SK-N-SH (cell line): ENCODE measurements around the gene CCDC34. TPM values are rescaled to one million over a fixed set of nuclear protein-coding genes. Genes with fewer than 3 reads are reported as not detected.
"Not testable (repeated sequence)": the region's sequence is repeated elsewhere in the genome, so short reads cannot be mapped to it uniquely, and the experiment has no call there.

ENCODE experiments used
- CTCF ChIA-PET: fragments of 300-600, 350-600 bp; formaldehyde crosslinking; extraction: SDS; loops from one replicate; lab custom pipeline; 2021; lab: Yijun Ruan, JAX
- POLR2A ChIA-PET: fragments of 350-600 bp; sonication (Branson Sonifier 250); formaldehyde crosslinking; extraction: SDS; loops from one replicate; lab custom pipeline; 2020; ENCODE audit warnings: antibody characterized with exemption, inconsistent platforms; lab: Yijun Ruan, JAX
- DNase-seq: peaks from one replicate; pipeline ENCODE4 v3.0.0; 2012
- H2AFZ ChIP-seq: fragments of 200-600 bp; sonication (generic); 2 replicates; pipeline ENCODE4 v1.8.1; 2016; ENCODE audit warnings: antibody characterized with exemption, mild to moderate bottlenecking, low read depth
- H3F3A ChIP-seq: fragments of 200-600 bp; sonication (generic); replicated peaks from 2 replicates; pipeline ENCODE3; 2016; ENCODE audit warnings: antibody characterized with exemption, mild to moderate bottlenecking; ENCODE audit not compliant: insufficient read depth
- H3K27ac ChIP-seq, 2 experiments: fragments of 200-500 bp in 1 of 2; fragments of 200-600 bp in 1 of 2; sonication (Bioruptor generic) in 1 of 2; sonication (generic), shearing (Covaris generic) in 1 of 2; 2 replicates each; pipeline versions ENCODE4 v1.5.1 to v1.6.1; 2014 to 2016; ENCODE audit warnings: low read depth in 2 of 2, inconsistent platforms in 1 of 2, low read length in 1 of 2, mild to moderate bottlenecking in 1 of 2, mixed read lengths in 1 of 2
- H3K27me3 ChIP-seq: fragments of 200-600 bp; sonication (generic), shearing (Covaris generic); 2 replicates; pipeline ENCODE4 v1.6.1; 2016; ENCODE audit warnings: mixed run types; ENCODE audit not compliant: insufficient read depth
- H3K36me3 ChIP-seq, 2 experiments: fragments of 200-500 bp in 1 of 2; fragments of 200-600 bp in 1 of 2; sonication (Bioruptor generic) in 1 of 2; sonication (generic) in 1 of 2; replicated peaks in 1 of 2; 2 replicates each; pipeline versions ENCODE3 to v1.5.1; 2014 to 2016; ENCODE audit warnings: low read length in 1 of 2, mild to moderate bottlenecking in 1 of 2; ENCODE audit not compliant: insufficient read depth in 2 of 2, control insufficient read depth in 1 of 2
- H3K4me1 ChIP-seq, 2 experiments: fragments of 200-500 bp in 1 of 2; fragments of 200-600 bp in 1 of 2; sonication (Bioruptor generic) in 1 of 2; sonication (generic), shearing (Covaris generic) in 1 of 2; 2 replicates each; pipeline versions ENCODE4 v1.5.1 to v1.6.1; 2014 to 2016; ENCODE audit warnings: low read depth in 1 of 2, low read length in 1 of 2, mixed run types in 1 of 2; ENCODE audit not compliant: insufficient read depth in 2 of 2, control insufficient read depth in 1 of 2
- H3K4me2 ChIP-seq: fragments of 200-600 bp; sonication (generic), shearing (Covaris generic); 2 replicates; pipeline ENCODE4 v1.6.1; 2017; ENCODE audit warnings: mixed run types
- H3K4me3 ChIP-seq, 2 experiments: fragments of 200-500 bp in 1 of 2; fragments of 200-600 bp in 1 of 2; sonication (Bioruptor generic) in 1 of 2; sonication (generic), shearing (Covaris generic) in 1 of 2; 2 replicates each; pipeline versions ENCODE4 v1.5.1 to v1.8.1; 2014 to 2016; ENCODE audit warnings: low read depth in 2 of 2, inconsistent platforms in 1 of 2, low read length in 1 of 2, mild to moderate bottlenecking in 1 of 2, mixed read lengths in 1 of 2, moderate library complexity in 1 of 2
- H3K79me2 ChIP-seq: fragments of 200-600 bp; sonication (generic); 2 replicates; pipeline ENCODE4 v1.8.1; 2017; ENCODE audit warnings: mild to moderate bottlenecking; ENCODE audit not compliant: insufficient read depth
- H3K9ac ChIP-seq: fragments of 200-600 bp; sonication (generic); 2 replicates; pipeline ENCODE4 v1.6.1; 2017; ENCODE audit warnings: mixed run types
- H3K9me2 ChIP-seq: fragments of 200-600 bp; sonication (generic); 2 replicates; pipeline ENCODE4 v1.6.1; 2017; ENCODE audit warnings: mixed run types
- H3K9me3 ChIP-seq: fragments of 200-600 bp; sonication (generic); 2 replicates; pipeline ENCODE4 v1.6.1; 2017; ENCODE audit warnings: mixed run types, mild to moderate bottlenecking, moderate library complexity
- H4K20me1 ChIP-seq: fragments of 200-600 bp; sonication (generic); 2 replicates; pipeline ENCODE4 v1.6.1; 2017; ENCODE audit warnings: mild to moderate bottlenecking, mixed run types; ENCODE audit not compliant: insufficient read depth
- ELF1 ChIP-seq: IDR thresholded peaks from 2 replicates; pipeline ENCODE4 v1.4.0; 2012
- EZH2phosphoT487 ChIP-seq: fragments of 200-600 bp; sonication (generic); IDR thresholded peaks from 2 replicates; pipeline ENCODE4 v1.6.1; 2017; ENCODE audit warnings: low read depth, mixed run types, mild to moderate bottlenecking, antibody characterized with exemption, moderate library complexity, borderline replicate concordance
- FOXJ3 ChIP-seq: sonication (generic); formaldehyde crosslinking; IDR thresholded peaks from 2 replicates; pipeline ENCODE4 v1.5.1; 2020; ENCODE audit warnings: mild to moderate bottlenecking, missing genetic modification reagents
- JUND ChIP-seq: IDR thresholded peaks from 2 replicates; pipeline ENCODE4 v1.4.0; 2012
- POLR2AphosphoS5 ChIP-seq: IDR thresholded peaks from 2 replicates; pipeline ENCODE4 v1.6.1; 2012; ENCODE audit warnings: low read depth, low read length
- RXRA ChIP-seq: IDR thresholded peaks from 2 replicates; pipeline ENCODE4 v1.4.0; 2012; ENCODE audit warnings: low read depth, mild to moderate bottlenecking, borderline replicate concordance
- WGBS: methylation state at CpG from one replicate; pipeline ENCODE4 v1.1.6; 2017; ENCODE audit warnings: low lambda C conversion rate; 5-methylcytosine and 5-hydroxymethylcytosine counted together
- polyA plus RNA-seq, 3 experiments: library from polyadenylated mRNA; depleted of rRNA; stranded (reverse); fragments of >200 nt; gene quantifications; 2 replicates each; pipeline ENCODE4 v1.2.3, GENCODE V29; 2012
- TF ChIP-seq, protein P1 (sequence below): IDR thresholded peaks from 2 replicates; pipeline ENCODE4 v1.4.0; 2012; ENCODE audit warnings: low read depth, borderline replicate concordance

CCDC34 gene
- polyA plus RNA-seq, 1 of the 3 experiments (the other 2 are of a cell fraction), result 6.7 TPM

DNA sequence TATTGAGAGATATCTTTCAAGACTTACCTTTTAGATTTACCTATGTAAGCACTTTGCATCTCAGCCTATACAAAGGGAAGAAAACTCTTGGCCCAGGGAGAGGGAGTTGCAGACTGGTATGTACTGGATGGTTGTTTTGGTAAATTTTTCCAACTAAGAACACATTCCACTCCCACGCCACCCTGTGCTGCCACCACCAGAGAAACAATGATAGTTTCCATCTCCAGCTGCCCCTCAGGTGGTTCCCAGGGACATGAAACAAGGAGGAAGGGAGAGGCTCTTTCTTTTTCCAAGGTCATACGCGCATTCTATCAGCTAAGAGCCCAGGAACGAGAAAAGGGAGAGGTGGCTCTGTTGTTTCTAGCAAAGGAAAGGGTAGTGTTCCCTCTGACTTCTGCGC, 34.4 kb downstream of the CCDC34 start:
- ChIA-PET POLR2A (no interaction called here), CTCF (interaction anchor here (0.6 to 1.4 kb wide), 2 partner anchors 157 to 551 kb away, joined by 4 to 5 read pairs; no protein-coding TSS in a partner anchor)
- peaks cover 0 to 4% of the 10 kb centered on the region in 2 experiments for H3K36me3 ChIP-seq
- H4K20me1 ChIP-seq, result no peaks in the 10 kb centered on the region
- WGBS, result 94% methylated on average over 5 of the region's 5 CpGs
- H3K4me2 ChIP-seq, result no peak overlapping the region
- H3K9me2 ChIP-seq, result no peaks in the 10 kb centered on the region
- DNase-seq, result no peak
- no peak overlapping the region for H3K4me3 ChIP-seq
- no peaks in the 10 kb centered on the region for H3K27me3 ChIP-seq
- no peaks in the 10 kb centered on the region for H3K9me3 ChIP-seq
- peaks cover 15% of the 10 kb centered on the region for H3F3A ChIP-seq
- H3K27ac ChIP-seq, result no peak overlapping the region
- no peaks in the 10 kb centered on the region for H3K79me2 ChIP-seq
- H3K9ac ChIP-seq, result no peak overlapping the region
- peaks cover 0 to 24% of the 10 kb centered on the region in 2 experiments; a peak in 2 of 4 replicates for H3K4me1 ChIP-seq
- H2AFZ ChIP-seq, result no peak overlapping the region
- TF ChIP-seq EZH2phosphoT487, result no peak
- TF ChIP-seq, protein P1, sequence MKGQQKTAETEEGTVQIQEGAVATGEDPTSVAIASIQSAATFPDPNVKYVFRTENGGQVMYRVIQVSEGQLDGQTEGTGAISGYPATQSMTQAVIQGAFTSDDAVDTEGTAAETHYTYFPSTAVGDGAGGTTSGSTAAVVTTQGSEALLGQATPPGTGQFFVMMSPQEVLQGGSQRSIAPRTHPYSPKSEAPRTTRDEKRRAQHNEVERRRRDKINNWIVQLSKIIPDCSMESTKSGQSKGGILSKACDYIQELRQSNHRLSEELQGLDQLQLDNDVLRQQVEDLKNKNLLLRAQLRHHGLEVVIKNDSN, result no peak
- no peak for TF ChIP-seq RXRA
- no peak for TF ChIP-seq JUND
- TF ChIP-seq FOXJ3 (CRISPR knock-in tag), result no peak
- no peak for TF ChIP-seq ELF1
- no peak for TF ChIP-seq POLR2AphosphoS5
- TF ChIP-seq, all 33 proteins: peak for 0

DNA sequence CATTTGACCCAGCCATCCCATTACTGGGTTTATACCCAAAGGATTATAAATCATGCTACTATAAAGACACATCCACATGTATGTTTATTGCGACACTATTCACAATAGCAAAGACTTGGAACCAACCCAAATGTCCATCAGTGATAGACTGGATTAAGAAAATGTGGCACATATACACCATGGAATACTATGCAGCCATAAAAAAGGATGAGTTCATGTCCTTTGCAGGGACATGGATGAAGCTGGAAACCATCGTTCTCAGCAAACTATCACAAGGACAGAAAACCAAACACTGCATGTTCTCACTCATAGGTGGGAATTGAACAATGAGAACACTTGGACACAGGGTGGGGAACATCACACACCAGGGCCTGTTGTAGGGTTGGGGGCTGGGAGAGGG, 36.0 kb downstream of the CCDC34 start:
- H3K9me3 ChIP-seq, H2AFZ ChIP-seq, H3K36me3 ChIP-seq, H4K20me1 ChIP-seq, DNase-seq, H3K4me3 ChIP-seq, POLR2A ChIA-PET, H3K27ac ChIP-seq, H3F3A ChIP-seq, H3K79me2 ChIP-seq, H3K9me2 ChIP-seq, H3K4me2 ChIP-seq, H3K27me3 ChIP-seq, CTCF ChIA-PET, H3K9ac ChIP-seq: not testable (repeated sequence)
- H3K4me1 ChIP-seq, result peaks cover 0 to 14% of the 10 kb centered on the region in 2 experiments; a peak in 2 of 4 replicates
- 79% methylated on average over 2 of the region's 2 CpGs for WGBS

DNA sequence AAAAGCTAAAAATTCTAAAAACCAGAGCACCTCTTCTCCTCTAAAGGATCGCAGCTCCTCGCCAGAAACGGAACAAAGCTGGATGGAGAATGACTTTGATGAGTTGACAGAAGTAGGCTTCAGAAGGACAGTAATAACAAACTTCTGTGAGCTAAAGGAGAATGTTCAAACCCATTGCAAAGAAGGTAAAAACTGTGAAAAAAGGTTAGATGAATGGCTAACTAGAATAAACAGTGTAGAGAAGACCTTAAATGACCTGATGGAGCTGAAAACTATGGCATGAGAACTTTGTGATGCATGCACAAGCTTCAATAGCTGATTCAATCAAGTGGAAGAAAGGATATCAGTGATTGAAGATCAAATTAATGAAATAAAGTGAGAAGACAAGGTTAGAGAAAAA, 40.8 kb downstream of the CCDC34 start:
- POLR2A ChIA-PET, H2AFZ ChIP-seq: not testable (repeated sequence)

DNA sequence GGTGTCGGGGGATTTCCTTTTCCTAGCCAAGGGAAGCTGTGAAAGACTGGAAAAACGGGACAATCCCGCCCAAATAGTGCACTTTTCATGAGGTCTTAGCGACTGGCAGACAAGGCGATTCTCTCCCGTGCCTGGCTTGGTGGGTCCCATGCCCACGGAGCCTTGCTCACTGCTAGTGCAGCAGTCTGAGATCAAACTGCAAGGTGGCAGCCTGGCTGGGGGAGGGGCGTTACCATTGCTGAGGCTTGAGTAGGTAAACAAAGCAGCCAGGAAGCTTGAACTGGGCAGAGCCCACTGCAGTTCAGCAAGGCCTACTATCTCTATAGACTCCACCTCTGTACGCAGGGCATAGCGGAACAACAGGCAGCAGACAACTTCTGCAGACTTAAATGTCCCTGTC, 41.7 kb downstream of the CCDC34 start:
- DNase-seq, H3K36me3 ChIP-seq, CTCF ChIA-PET, H3K4me3 ChIP-seq, H3F3A ChIP-seq, H4K20me1 ChIP-seq, H3K27ac ChIP-seq, H3K9ac ChIP-seq, POLR2A ChIA-PET, H3K9me3 ChIP-seq, H3K9me2 ChIP-seq, H2AFZ ChIP-seq, H3K27me3 ChIP-seq, H3K79me2 ChIP-seq, H3K4me2 ChIP-seq: not testable (repeated sequence)
- 86% methylated on average over 9 of the region's 10 CpGs for WGBS
- H3K4me1 ChIP-seq, result peaks cover 0 to 30% of the 10 kb centered on the region in 2 experiments; a peak in 1 of 4 replicates

More for the DNA sequence above, 40.8 kb downstream of the CCDC34 start:
- H3K27me3 ChIP-seq, DNase-seq, CTCF ChIA-PET, H3K36me3 ChIP-seq, H3F3A ChIP-seq, H3K9me3 ChIP-seq, H3K79me2 ChIP-seq, H4K20me1 ChIP-seq, H3K4me2 ChIP-seq, H3K27ac ChIP-seq, H3K9ac ChIP-seq, H3K4me3 ChIP-seq, H3K9me2 ChIP-seq: not testable (repeated sequence)
- WGBS, result 77% methylated on average over 3 of the region's 3 CpGs
- peaks cover 0 to 27% of the 10 kb centered on the region in 2 experiments; a peak in 1 of 4 replicates for H3K4me1 ChIP-seq
